OCI-M2 (cell line): Measurements from ENCODE around the gene RPL13.
"Not testable (repeated sequence)": the region's sequence is repeated elsewhere in the genome, so short reads cannot be mapped to it uniquely, and the experiment has no call there.

ENCODE experiments used
- DNase-seq: peaks from one replicate; lab custom pipeline; 2025; ENCODE audit not compliant: unreplicated experiment; lab: John Stamatoyannopoulos, UW

Gene RPL13

GRCh38 chr16:89576153-89577054, 15.9 kb downstream of the RPL13 start:
- no peak for DNase-seq

- DNase-seq: no peak
Observed at GRCh38 chr16:89577055-89577759, 16.7 kb downstream of the RPL13 start.

GRCh38 chr16:89579351-89579750, 18.9 kb downstream of the RPL13 start:
- DNase-seq: no peak

GRCh38 chr16:89581045-89581695, 20.7 kb downstream of the RPL13 start:
- no peak for DNase-seq

GRCh38 chr16:89581861-89582563, 21.5 kb downstream of the RPL13 start:
- DNase-seq: no peak

GRCh38 chr16:89582614-89583196, 22.2 kb downstream of the RPL13 start:
- DNase-seq: no peak

- DNase-seq: no peak
Observed at GRCh38 chr16:89583197-89583894, 22.9 kb downstream of the RPL13 start.

GRCh38 chr16:89583895-89584644, 23.6 kb downstream of the RPL13 start:
- no peak for DNase-seq

GRCh38 chr16:89584768-89585549, 24.5 kb downstream of the RPL13 start:
- no peak for DNase-seq

- no peak for DNase-seq
Observed at GRCh38 chr16:89586218-89586617, 25.7 kb downstream of the RPL13 start.

GRCh38 chr16:89586853-89587252, 26.4 kb downstream of the RPL13 start:
- DNase-seq: no peak

GRCh38 chr16:89587676-89588075, 27.2 kb downstream of the RPL13 start:
- DNase-seq: not testable (repeated sequence)

GRCh38 chr16:89588413-89589109, 28.1 kb downstream of the RPL13 start:
- no peak for DNase-seq

GRCh38 chr16:89589241-89589926, 28.9 kb downstream of the RPL13 start:
- DNase-seq: no peak

- no peak for DNase-seq
Observed at GRCh38 chr16:89593841-89594240, 33.4 kb downstream of the RPL13 start.

- no peak for DNase-seq
Observed at GRCh38 chr16:89595330-89596060, 35.0 kb downstream of the RPL13 start.
